HCT116 (cell line): Measurements from ENCODE around the gene UBE2J2. TPM values are rescaled to one million over a fixed set of nuclear protein-coding genes. Genes with fewer than 3 reads are reported as not detected.

Experiments used
- ATAC-seq: fragments of 200-7000 bp; cut with Tn5 transposase; 2 replicates; pipeline ENCODE4 v1.9.1; 2020; ENCODE audit warnings: mild to moderate bottlenecking, moderate library complexity
- BruUV-seq: library from RNA; stranded (reverse); fragments of 400-500 nt; replicated peaks from 2 replicates; lab custom pipeline; 2021; lab: Mats Ljungman, UMichigan
- CTCF ChIA-PET: fragments of 300-600 bp; sonication (Branson Sonifier 250); formaldehyde crosslinking; loops from one replicate; lab custom pipeline; 2021; ENCODE audit warnings: antibody characterized with exemption; lab: Charles Lee
- POLR2A ChIA-PET: fragments of 300-600, 350-600 bp; sonication (Branson Sonifier 250); formaldehyde crosslinking; loops from one replicate; lab custom pipeline; 2021; ENCODE audit warnings: antibody characterized with exemption; lab: Charles Lee
- RAD21 ChIA-PET, 2 experiments: fragments of 300-600 bp; sonication (Branson Sonifier 250); formaldehyde crosslinking; loops; one replicate each; lab custom pipeline; 2023; ENCODE audit warnings: low total read pairs in 2 of 2; ENCODE audit not compliant: uncharacterized antibody in 2 of 2, unreplicated experiment in 2 of 2, low non-redundant PET in 1 of 2; lab: Charles Lee
- DNase-seq: peaks from one replicate; pipeline ENCODE4 v3.0.0-alpha.2; 2010; ENCODE audit warnings: low read depth, low spot score
- H2AFZ ChIP-seq: fragments of 200-600 bp; shearing (Covaris generic), sonication (generic); 2 replicates; pipeline ENCODE4 v1.6.1; 2017; ENCODE audit warnings: low read depth, mixed run types, mixed read lengths, antibody characterized with exemption, low read length; ENCODE audit not compliant: poor library complexity, severe bottlenecking
- H3K27ac ChIP-seq: 2 replicates; pipeline ENCODE4 v1.5.1; 2012; ENCODE audit warnings: low read depth, low read length
- H3K27me3 ChIP-seq: fragments of 200-600 bp; sonication (generic); 2 replicates; pipeline ENCODE4 v1.6.1; 2016; ENCODE audit warnings: mixed run types, low read length, mixed read lengths; ENCODE audit not compliant: insufficient read depth
- H3K36me3 ChIP-seq, 2 experiments: fragments of 200-500 bp in 1 of 2; fragments of 200-600 bp in 1 of 2; sonication (Bioruptor generic) in 1 of 2; sonication (generic) in 1 of 2; 2 replicates each; pipeline versions ENCODE4 v1.5.1 to v1.6.1; 2014 to 2016; ENCODE audit warnings: low read length in 2 of 2, inconsistent platforms in 1 of 2, mixed read lengths in 1 of 2, mixed run types in 1 of 2; ENCODE audit not compliant: insufficient read depth in 2 of 2, control insufficient read depth in 1 of 2
- H3K4me1 ChIP-seq, 2 experiments: fragments of 200-600 bp in 1 of 2; sonication (generic) in 1 of 2; 2 replicates each; pipeline versions ENCODE4 v1.5.1 to v1.6.1; 2012 to 2017; ENCODE audit warnings: low read length in 2 of 2, inconsistent platforms in 1 of 2, mild to moderate bottlenecking in 1 of 2, mixed read lengths in 1 of 2, mixed run types in 1 of 2, moderate library complexity in 1 of 2; ENCODE audit not compliant: insufficient read depth in 2 of 2, control insufficient read depth in 1 of 2
- H3K4me2 ChIP-seq: fragments of 200-600 bp; sonication (generic); 2 replicates; pipeline ENCODE4 v1.6.1; 2017; ENCODE audit warnings: mixed run types, low read length, mixed read lengths
- H3K4me3 ChIP-seq, 2 experiments: fragments of 200-600 bp in 1 of 2; sonication (generic) in 1 of 2; replicated peaks in 1 of 2; 2 replicates each; pipeline ENCODE4 v1.5.1; 2011 to 2016; ENCODE audit warnings: low read length in 2 of 2, control low read depth in 1 of 2, low read depth in 1 of 2, mild to moderate bottlenecking in 1 of 2, mixed read lengths in 1 of 2, mixed run types in 1 of 2
- H3K79me2 ChIP-seq: fragments of 200-600 bp; sonication (generic); 2 replicates; pipeline ENCODE4 v1.6.1; 2017; ENCODE audit warnings: mild to moderate bottlenecking, mixed run types, low read length, moderate library complexity, mixed read lengths; ENCODE audit not compliant: insufficient read depth
- H3K9ac ChIP-seq: fragments of 200-600 bp; sonication (generic); 2 replicates; pipeline ENCODE4 v1.6.1; 2016; ENCODE audit warnings: low read length, mixed read lengths
- H3K9me2 ChIP-seq: fragments of 200-600 bp; sonication (generic), shearing (Covaris generic); 2 replicates; pipeline ENCODE4 v1.6.1; 2017; ENCODE audit warnings: mixed run types, mild to moderate bottlenecking, moderate library complexity; ENCODE audit not compliant: insufficient read depth
- H3K9me3 ChIP-seq, 2 experiments: fragments of 200-500 bp in 1 of 2; fragments of 200-600 bp in 1 of 2; sonication (Bioruptor generic) in 1 of 2; sonication (generic) in 1 of 2; 2 replicates each; pipeline ENCODE4 v1.6.1; 2014 to 2017; ENCODE audit warnings: low read length in 2 of 2, mixed read lengths in 2 of 2, inconsistent platforms in 1 of 2, low read depth in 1 of 2, mild to moderate bottlenecking in 1 of 2, mixed run types in 1 of 2, moderate library complexity in 1 of 2; ENCODE audit not compliant: control insufficient read depth in 1 of 2, insufficient read depth in 1 of 2
- H4K20me1 ChIP-seq: fragments of 200-600 bp; sonication (generic), shearing (Covaris generic); 2 replicates; pipeline ENCODE4 v1.6.1; 2017; ENCODE audit warnings: mixed run types, mild to moderate bottlenecking, moderate library complexity; ENCODE audit not compliant: insufficient read depth
- CEBPB ChIP-seq: IDR thresholded peaks from 2 replicates; pipeline ENCODE4 v1.6.1; 2012; ENCODE audit warnings: low read depth
- CTCF ChIP-seq, 3 experiments: fragments of 200-600 bp in 1 of 3; sonication (generic) in 1 of 3; IDR thresholded peaks in 2 of 3; conservative IDR thresholded peaks in 1 of 3; 2 replicates each; pipeline ENCODE4 v1.5.1; 2012 to 2017; ENCODE audit warnings: low read depth in 2 of 3, low read length in 2 of 3, antibody characterized with exemption in 1 of 3, borderline replicate concordance in 1 of 3, control low read depth in 1 of 3, mild to moderate bottlenecking in 1 of 3, mixed read lengths in 1 of 3, mixed run types in 1 of 3, moderate library complexity in 1 of 3; ENCODE audit not compliant: insufficient read depth in 1 of 3
- EZH2 ChIP-seq: fragments of 200-600 bp; sonication (generic); IDR thresholded peaks from 2 replicates; pipeline ENCODE4 v1.6.1; 2017; ENCODE audit warnings: antibody characterized with exemption, mixed run types
- FOSL1 ChIP-seq: IDR thresholded peaks from 2 replicates; pipeline ENCODE4 v1.6.1; 2012; ENCODE audit warnings: low read depth
- POLR2A ChIP-seq: IDR thresholded peaks from 2 replicates; pipeline ENCODE4 v1.7.0; 2011; ENCODE audit warnings: borderline replicate concordance; ENCODE audit not compliant: insufficient read depth, insufficient read length; ENCODE audit errors: extremely low read depth
- POLR2AphosphoS5 ChIP-seq: IDR thresholded peaks from 2 replicates; pipeline ENCODE4 v1.6.1; 2011; ENCODE audit warnings: mild to moderate bottlenecking, low read depth, low read length, moderate library complexity
- RAD21 ChIP-seq: IDR thresholded peaks from 2 replicates; pipeline ENCODE4 v1.6.1; 2012; ENCODE audit warnings: low read depth, mild to moderate bottlenecking
- SIN3A ChIP-seq: IDR thresholded peaks from 2 replicates; pipeline ENCODE4 v1.6.1; 2012; ENCODE audit warnings: low read depth
- ZFX ChIP-seq: fragments of 450-650 bp; IDR thresholded peaks from 2 replicates; pipeline ENCODE4 v1.6.1; 2017
- intact Hi-C: fragments of 100-400 bp; cut with micrococcal nuclease; formaldehyde crosslinking; loops from 2 replicates; pipeline ENCODE4 v1.10.0; 2022
- total RNA-seq: library from RNA; stranded (reverse); gene quantifications from one replicate; pipeline ENCODE4 v1.2.1, GENCODE V29; 2021; ENCODE audit not compliant: unreplicated experiment
- TF ChIP-seq, protein P1 (sequence below): IDR thresholded peaks from 2 replicates; pipeline ENCODE4 v1.6.1; 2012

Gene UBE2J2
- total RNA-seq, 1 experiment from 2014 or later, result 67.7 TPM

DNA sequence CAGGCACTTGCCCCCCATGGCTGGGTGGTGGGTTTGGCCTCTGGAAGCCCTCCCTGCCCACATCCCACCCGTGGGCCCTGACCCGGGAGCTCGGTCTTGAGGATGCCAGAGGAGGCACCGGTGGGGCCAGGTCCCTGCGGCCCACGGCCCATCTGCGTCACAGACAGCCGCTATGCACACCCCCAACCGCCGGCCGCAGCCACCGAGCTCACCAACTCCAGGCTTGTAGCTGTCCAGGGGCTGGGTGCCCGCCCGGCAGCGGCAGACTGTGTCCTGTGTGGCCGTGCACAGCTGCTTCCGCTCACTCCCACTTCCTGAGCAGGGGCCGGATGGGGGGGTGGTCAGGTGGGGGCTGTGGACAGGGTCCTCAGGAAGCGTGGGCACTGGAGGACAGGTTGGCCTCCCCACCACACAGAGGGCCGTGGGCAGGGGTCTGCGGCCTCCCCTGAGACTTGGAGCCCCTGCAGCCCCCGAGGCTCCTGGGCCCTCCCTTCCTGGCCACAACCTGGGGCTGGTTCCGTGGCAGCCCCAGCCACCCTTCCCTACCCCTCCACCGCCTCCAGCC lies 60.8 kb downstream of the UBE2J2 start:
- ChIA-PET RAD21 (interaction anchor here in 1 of 2 experiments (0.6 kb wide), 1 partner anchor 81 kb away, joined by 3 read pairs; no protein-coding TSS in a partner anchor), CTCF (no interaction called here)

More for the DNA sequence above, 60.8 kb downstream of the UBE2J2 start:
- no peak overlapping the region for H3K4me3 ChIP-seq
- H3K9me3 ChIP-seq, result no peaks in the 10 kb centered on the region
- DNase-seq (no peak), ATAC-seq (no peak)
- H2AFZ ChIP-seq, result no peak overlapping the region
- no peak overlapping the region for H3K27ac ChIP-seq
- no TSS peak for BruUV-seq
- TF ChIP-seq POLR2AphosphoS5 (no peak), RAD21 (no peak), EZH2 (no peak), SIN3A (no peak), FOSL1 (no peak), CTCF (IDR thresholded peaks at IDR 0.05 in 2 of 3, conservative IDR thresholded peaks at IDR 0.05 in 1 of 3; ENCODE audit: borderline replicate concordance in 1 of 3, insufficient read depth in 1 of 3, low read depth in 2 of 3, low read length in 2 of 3) (no peak), ZFX (no peak), POLR2A (no peak), CEBPB (no peak)
- TF ChIP-seq, protein P1, sequence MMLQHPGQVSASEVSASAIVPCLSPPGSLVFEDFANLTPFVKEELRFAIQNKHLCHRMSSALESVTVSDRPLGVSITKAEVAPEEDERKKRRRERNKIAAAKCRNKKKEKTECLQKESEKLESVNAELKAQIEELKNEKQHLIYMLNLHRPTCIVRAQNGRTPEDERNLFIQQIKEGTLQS, result no peak
- no peak overlapping the region for H3K9ac ChIP-seq
- no peak overlapping the region for H3K4me2 ChIP-seq
- no peaks in the 10 kb centered on the region for H4K20me1 ChIP-seq
- intact Hi-C loops, result no loop called here
- H3K9me2 ChIP-seq, result no peaks in the 10 kb centered on the region
- H3K4me1 ChIP-seq, result peaks cover 12 to 16% of the 10 kb centered on the region in 2 experiments
- H3K36me3 ChIP-seq, result peaks cover 2 to 10% of the 10 kb centered on the region in 2 experiments; a peak in 2 of 4 replicates
- H3K79me2 ChIP-seq, result no peaks in the 10 kb centered on the region
- H3K27me3 ChIP-seq, result no peaks in the 10 kb centered on the region
- POLR2A ChIA-PET, result interaction anchor here (1.7 kb wide), 1 partner anchor 48 kb away, joined by 3 read pairs; no protein-coding TSS in a partner anchor
